WTC11 (cell line): ENCODE results near the gene ASTN2. TPM values are rescaled to one million over a fixed set of nuclear protein-coding genes. Genes with fewer than 3 reads are reported as not detected.
A peak's percentile ranks its signal among the peaks of the same experiment; 100 is the strongest.

Experiments used
- ATAC-seq: fragments of 200-7000 bp; cut with Tn5 transposase; 2 replicates; pipeline ENCODE4 v1.10.0; 2021; ENCODE audit warnings: mild to moderate bottlenecking, moderate library complexity
- CTCF ChIA-PET: fragments of 300-600 bp; sonication (Branson Sonifier 250); formaldehyde crosslinking; loops from one replicate; lab custom pipeline; 2021; ENCODE audit warnings: antibody characterized with exemption; lab: Charles Lee
- POLR2A ChIA-PET: fragments of 350-600 bp; sonication (Branson Sonifier 250); formaldehyde crosslinking; loops from one replicate; lab custom pipeline; 2021; ENCODE audit warnings: antibody characterized with exemption; lab: Charles Lee
- DNase-seq: peaks from one replicate; pipeline ENCODE4 v3.0.0; 2021; ENCODE audit warnings: low spot score
- H3K27ac Mint-ChIP-seq: 2 replicates; pipeline ENCODE4 v1.8.0; 2021; ENCODE audit warnings: mixed read lengths
- H3K27me3 Mint-ChIP-seq: 2 replicates; pipeline ENCODE4 v1.8.0; 2021; ENCODE audit warnings: low read depth, mild to moderate bottlenecking, moderate library complexity, mixed read lengths
- H3K36me3 Mint-ChIP-seq: 2 replicates; pipeline ENCODE4 v1.8.0; 2021; ENCODE audit warnings: mixed read lengths
- H3K4me1 Mint-ChIP-seq: 2 replicates; pipeline ENCODE4 v1.8.0; 2022; ENCODE audit warnings: mixed read lengths
- H3K4me3 Mint-ChIP-seq: 2 replicates; pipeline ENCODE4 v1.8.0; 2021; ENCODE audit warnings: mild to moderate bottlenecking, moderate library complexity, mixed read lengths
- H3K9me3 Mint-ChIP-seq: 2 replicates; pipeline ENCODE4 v1.8.0; 2021; ENCODE audit warnings: mixed read lengths
- ATF1 ChIP-seq: sonication (generic); formaldehyde crosslinking; IDR thresholded peaks from 2 replicates; pipeline ENCODE4 v1.8.1; 2023; ENCODE audit warnings: mild to moderate bottlenecking, moderate library complexity, missing genetic modification reagents
- PRRX2 ChIP-seq: fragments of 250-450 bp; sonication (Bioruptor Pico); IDR thresholded peaks from 2 replicates; pipeline ENCODE4 v1.8.0; 2021; ENCODE audit warnings: mild to moderate bottlenecking
- TEAD4 ChIP-seq: sonication (generic); formaldehyde crosslinking; IDR thresholded peaks from 2 replicates; pipeline ENCODE4 v1.8.0; 2022; ENCODE audit warnings: mild to moderate bottlenecking, missing genetic modification reagents
- ZNF317 ChIP-seq: sonication (generic); formaldehyde crosslinking; IDR thresholded peaks from 2 replicates; pipeline ENCODE4 v1.8.1; 2023; ENCODE audit warnings: low read depth, mild to moderate bottlenecking, moderate library complexity, missing genetic modification reagents, borderline replicate concordance
- ZNF416 ChIP-seq: fragments of 250-450 bp; sonication (Bioruptor Pico); IDR thresholded peaks from 2 replicates; pipeline ENCODE4 v1.9.0; 2021; ENCODE audit warnings: mild to moderate bottlenecking, inconsistent platforms
- total RNA-seq: library from RNA; stranded (reverse); gene quantifications from 3 replicates; pipeline ENCODE4 v1.2.3, GENCODE V29; 2021
- TF ChIP-seq, protein P1 (sequence below): sonication (generic); formaldehyde crosslinking; IDR thresholded peaks from 2 replicates; pipeline ENCODE4 v1.8.0; 2023; ENCODE audit warnings: mild to moderate bottlenecking, missing genetic modification reagents
- TF ChIP-seq, protein P2 (sequence below): sonication (generic); formaldehyde crosslinking; IDR thresholded peaks from 2 replicates; pipeline ENCODE4 v1.8.0; 2023; ENCODE audit warnings: missing genetic modification reagents, mild to moderate bottlenecking, borderline replicate concordance
- TF ChIP-seq, protein P3 (sequence below): sonication (generic); formaldehyde crosslinking; IDR thresholded peaks from 2 replicates; pipeline ENCODE4 v1.8.1; 2023; ENCODE audit warnings: mild to moderate bottlenecking, missing genetic modification reagents, moderate library complexity
- TF ChIP-seq, protein P4 (sequence below): fragments of 250-450 bp; sonication (Bioruptor Pico); IDR thresholded peaks from 2 replicates; pipeline ENCODE4 v1.9.0; 2021; ENCODE audit warnings: mild to moderate bottlenecking
- TF ChIP-seq, protein P5 (sequence below): sonication (generic); formaldehyde crosslinking; IDR thresholded peaks from 2 replicates; pipeline ENCODE4 v1.8.1; 2022; ENCODE audit warnings: low read depth, mild to moderate bottlenecking, moderate library complexity, missing genetic modification reagents, borderline replicate concordance
- TF ChIP-seq, protein P6 (sequence below): sonication (generic); formaldehyde crosslinking; conservative IDR thresholded peaks from 2 replicates; pipeline ENCODE4 v1.8.1; 2022; ENCODE audit warnings: mild to moderate bottlenecking, missing genetic modification reagents

The ASTN2 gene
- total RNA-seq, 1 experiment from 2014 or later, result 16.2 TPM

DNA sequence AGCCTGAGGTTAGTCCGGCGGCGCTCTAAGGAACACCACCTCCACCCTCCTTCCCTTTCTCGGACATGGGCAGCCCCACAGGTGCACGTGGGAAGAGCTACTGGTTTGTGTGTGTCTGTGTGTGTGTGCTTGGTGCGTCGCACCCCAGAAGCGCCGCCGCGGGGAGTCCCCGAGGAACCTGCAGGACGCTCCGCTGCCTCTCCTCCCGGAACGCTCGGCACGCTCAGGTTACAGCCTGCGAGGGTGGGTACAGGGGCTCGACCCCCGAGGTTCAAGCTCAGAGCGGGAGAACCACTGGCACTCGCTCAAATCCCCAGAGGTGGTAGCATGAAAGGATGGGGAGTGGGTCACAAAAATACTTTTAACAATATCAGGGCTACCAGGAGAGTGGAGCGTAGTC lies 2.0 kb downstream of the ASTN2 start (continued):
- TF ChIP-seq ATF1 (no peak), ZNF416 (CRISPR knock-in tag) (no peak)
- TF ChIP-seq, protein P1, sequence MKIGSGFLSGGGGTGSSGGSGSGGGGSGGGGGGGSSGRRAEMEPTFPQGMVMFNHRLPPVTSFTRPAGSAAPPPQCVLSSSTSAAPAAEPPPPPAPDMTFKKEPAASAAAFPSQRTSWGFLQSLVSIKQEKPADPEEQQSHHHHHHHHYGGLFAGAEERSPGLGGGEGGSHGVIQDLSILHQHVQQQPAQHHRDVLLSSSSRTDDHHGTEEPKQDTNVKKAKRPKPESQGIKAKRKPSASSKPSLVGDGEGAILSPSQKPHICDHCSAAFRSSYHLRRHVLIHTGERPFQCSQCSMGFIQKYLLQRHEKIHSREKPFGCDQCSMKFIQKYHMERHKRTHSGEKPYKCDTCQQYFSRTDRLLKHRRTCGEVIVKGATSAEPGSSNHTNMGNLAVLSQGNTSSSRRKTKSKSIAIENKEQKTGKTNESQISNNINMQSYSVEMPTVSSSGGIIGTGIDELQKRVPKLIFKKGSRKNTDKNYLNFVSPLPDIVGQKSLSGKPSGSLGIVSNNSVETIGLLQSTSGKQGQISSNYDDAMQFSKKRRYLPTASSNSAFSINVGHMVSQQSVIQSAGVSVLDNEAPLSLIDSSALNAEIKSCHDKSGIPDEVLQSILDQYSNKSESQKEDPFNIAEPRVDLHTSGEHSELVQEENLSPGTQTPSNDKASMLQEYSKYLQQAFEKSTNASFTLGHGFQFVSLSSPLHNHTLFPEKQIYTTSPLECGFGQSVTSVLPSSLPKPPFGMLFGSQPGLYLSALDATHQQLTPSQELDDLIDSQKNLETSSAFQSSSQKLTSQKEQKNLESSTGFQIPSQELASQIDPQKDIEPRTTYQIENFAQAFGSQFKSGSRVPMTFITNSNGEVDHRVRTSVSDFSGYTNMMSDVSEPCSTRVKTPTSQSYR (CRISPR knock-in tag), result no peak
- TF ChIP-seq, protein P2, sequence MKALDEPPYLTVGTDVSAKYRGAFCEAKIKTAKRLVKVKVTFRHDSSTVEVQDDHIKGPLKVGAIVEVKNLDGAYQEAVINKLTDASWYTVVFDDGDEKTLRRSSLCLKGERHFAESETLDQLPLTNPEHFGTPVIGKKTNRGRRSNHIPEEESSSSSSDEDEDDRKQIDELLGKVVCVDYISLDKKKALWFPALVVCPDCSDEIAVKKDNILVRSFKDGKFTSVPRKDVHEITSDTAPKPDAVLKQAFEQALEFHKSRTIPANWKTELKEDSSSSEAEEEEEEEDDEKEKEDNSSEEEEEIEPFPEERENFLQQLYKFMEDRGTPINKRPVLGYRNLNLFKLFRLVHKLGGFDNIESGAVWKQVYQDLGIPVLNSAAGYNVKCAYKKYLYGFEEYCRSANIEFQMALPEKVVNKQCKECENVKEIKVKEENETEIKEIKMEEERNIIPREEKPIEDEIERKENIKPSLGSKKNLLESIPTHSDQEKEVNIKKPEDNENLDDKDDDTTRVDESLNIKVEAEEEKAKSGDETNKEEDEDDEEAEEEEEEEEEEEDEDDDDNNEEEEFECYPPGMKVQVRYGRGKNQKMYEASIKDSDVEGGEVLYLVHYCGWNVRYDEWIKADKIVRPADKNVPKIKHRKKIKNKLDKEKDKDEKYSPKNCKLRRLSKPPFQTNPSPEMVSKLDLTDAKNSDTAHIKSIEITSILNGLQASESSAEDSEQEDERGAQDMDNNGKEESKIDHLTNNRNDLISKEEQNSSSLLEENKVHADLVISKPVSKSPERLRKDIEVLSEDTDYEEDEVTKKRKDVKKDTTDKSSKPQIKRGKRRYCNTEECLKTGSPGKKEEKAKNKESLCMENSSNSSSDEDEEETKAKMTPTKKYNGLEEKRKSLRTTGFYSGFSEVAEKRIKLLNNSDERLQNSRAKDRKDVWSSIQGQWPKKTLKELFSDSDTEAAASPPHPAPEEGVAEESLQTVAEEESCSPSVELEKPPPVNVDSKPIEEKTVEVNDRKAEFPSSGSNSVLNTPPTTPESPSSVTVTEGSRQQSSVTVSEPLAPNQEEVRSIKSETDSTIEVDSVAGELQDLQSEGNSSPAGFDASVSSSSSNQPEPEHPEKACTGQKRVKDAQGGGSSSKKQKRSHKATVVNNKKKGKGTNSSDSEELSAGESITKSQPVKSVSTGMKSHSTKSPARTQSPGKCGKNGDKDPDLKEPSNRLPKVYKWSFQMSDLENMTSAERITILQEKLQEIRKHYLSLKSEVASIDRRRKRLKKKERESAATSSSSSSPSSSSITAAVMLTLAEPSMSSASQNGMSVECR (CRISPR knock-in tag), result no peak

DNA sequence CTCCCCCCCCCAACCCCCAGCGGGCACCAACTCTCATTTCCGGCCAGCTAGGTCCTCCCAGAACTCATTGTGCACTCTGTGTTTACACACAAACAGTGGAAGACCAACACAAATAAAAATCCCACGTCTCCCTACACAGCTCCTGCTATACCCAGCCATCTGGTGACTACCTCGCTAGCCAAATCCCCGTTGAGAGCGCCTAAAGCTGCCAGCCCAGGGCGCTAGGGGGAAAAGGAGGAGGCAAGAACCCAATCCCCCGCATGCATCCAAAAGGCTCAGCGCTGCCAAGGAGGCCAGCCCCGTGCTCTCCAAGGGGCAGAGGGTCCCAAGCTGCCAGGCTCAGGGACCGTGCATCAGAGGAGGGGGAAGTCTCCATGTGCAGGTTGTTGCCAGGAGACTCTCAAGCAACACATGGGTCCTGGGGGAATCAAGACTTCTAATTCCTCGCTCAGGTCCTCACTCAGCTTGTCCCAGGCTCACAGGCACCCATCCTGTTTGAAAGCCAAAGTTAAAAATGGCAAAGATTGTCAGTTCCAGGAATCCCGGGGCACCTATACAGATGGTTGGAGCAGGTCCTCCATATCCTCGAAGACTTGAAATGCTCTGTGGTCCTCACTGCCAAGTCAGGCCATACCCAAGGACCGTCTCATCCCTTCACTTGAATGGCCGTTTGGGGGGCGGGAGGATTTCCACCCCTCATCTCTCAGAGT lies 2.7 kb downstream of the ASTN2 start:
- DNase-seq (no peak), ATAC-seq (no peak)
- POLR2A ChIA-PET, result interaction anchor here (0.5 kb wide), 1 partner anchor 19 kb away, joined by 3 read pairs; no protein-coding TSS in a partner anchor

More for the DNA sequence above, 2.7 kb downstream of the ASTN2 start:
- CTCF ChIA-PET, result interaction anchor here (0.5 to 3.9 kb wide), 78 partner anchors 8 to 1745 kb away, joined by 3 to 37 read pairs (median 4); no protein-coding TSS in a partner anchor
- H3K4me1 Mint-ChIP-seq, result peaks cover 36% of the 10 kb centered on the region
- peak overlapping the region; percentile 85 for H3K4me3 Mint-ChIP-seq
- no peak for TF ChIP-seq TEAD4 (CRISPR knock-in tag)
- TF ChIP-seq, protein P1 (CRISPR knock-in tag), result no peak
- TF ChIP-seq, protein P3, sequence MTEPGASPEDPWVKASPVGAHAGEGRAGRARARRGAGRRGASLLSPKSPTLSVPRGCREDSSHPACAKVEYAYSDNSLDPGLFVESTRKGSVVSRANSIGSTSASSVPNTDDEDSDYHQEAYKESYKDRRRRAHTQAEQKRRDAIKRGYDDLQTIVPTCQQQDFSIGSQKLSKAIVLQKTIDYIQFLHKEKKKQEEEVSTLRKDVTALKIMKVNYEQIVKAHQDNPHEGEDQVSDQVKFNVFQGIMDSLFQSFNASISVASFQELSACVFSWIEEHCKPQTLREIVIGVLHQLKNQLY (CRISPR knock-in tag), result no peak
- TF ChIP-seq ZNF317, result no peak
- TF ChIP-seq, protein P4, sequence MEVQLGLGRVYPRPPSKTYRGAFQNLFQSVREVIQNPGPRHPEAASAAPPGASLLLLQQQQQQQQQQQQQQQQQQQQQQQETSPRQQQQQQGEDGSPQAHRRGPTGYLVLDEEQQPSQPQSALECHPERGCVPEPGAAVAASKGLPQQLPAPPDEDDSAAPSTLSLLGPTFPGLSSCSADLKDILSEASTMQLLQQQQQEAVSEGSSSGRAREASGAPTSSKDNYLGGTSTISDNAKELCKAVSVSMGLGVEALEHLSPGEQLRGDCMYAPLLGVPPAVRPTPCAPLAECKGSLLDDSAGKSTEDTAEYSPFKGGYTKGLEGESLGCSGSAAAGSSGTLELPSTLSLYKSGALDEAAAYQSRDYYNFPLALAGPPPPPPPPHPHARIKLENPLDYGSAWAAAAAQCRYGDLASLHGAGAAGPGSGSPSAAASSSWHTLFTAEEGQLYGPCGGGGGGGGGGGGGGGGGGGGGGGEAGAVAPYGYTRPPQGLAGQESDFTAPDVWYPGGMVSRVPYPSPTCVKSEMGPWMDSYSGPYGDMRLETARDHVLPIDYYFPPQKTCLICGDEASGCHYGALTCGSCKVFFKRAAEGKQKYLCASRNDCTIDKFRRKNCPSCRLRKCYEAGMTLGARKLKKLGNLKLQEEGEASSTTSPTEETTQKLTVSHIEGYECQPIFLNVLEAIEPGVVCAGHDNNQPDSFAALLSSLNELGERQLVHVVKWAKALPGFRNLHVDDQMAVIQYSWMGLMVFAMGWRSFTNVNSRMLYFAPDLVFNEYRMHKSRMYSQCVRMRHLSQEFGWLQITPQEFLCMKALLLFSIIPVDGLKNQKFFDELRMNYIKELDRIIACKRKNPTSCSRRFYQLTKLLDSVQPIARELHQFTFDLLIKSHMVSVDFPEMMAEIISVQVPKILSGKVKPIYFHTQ (CRISPR knock-in tag), result no peak
- TF ChIP-seq, protein P5, sequence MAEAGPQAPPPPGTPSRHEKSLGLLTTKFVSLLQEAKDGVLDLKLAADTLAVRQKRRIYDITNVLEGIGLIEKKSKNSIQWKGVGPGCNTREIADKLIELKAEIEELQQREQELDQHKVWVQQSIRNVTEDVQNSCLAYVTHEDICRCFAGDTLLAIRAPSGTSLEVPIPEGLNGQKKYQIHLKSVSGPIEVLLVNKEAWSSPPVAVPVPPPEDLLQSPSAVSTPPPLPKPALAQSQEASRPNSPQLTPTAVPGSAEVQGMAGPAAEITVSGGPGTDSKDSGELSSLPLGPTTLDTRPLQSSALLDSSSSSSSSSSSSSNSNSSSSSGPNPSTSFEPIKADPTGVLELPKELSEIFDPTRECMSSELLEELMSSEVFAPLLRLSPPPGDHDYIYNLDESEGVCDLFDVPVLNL (CRISPR knock-in tag), result no peak
- TF ChIP-seq ZNF416 (CRISPR knock-in tag), result no peak
- TF ChIP-seq, protein P6, sequence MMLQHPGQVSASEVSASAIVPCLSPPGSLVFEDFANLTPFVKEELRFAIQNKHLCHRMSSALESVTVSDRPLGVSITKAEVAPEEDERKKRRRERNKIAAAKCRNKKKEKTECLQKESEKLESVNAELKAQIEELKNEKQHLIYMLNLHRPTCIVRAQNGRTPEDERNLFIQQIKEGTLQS, result no peak
- no peak for TF ChIP-seq PRRX2
- H3K9me3 Mint-ChIP-seq, result no peaks in the 10 kb centered on the region
- no peak overlapping the region; the same call in 1 of the 2 replicates for H3K27ac Mint-ChIP-seq
- no peaks in the 10 kb centered on the region for H3K36me3 Mint-ChIP-seq
- peaks cover 28% of the 10 kb centered on the region for H3K27me3 Mint-ChIP-seq
